RWPE2 (cell line): ENCODE measurements around the gene DBR1.

ENCODE experiments used
- ATAC-seq: fragments of 200-7000 bp; cut with Tn5 transposase; 3 replicates; pipeline ENCODE4 v1.9.1; 2021; ENCODE audit warnings: low read depth
- DNase-seq: peaks from one replicate; pipeline ENCODE4 v3.0.0-alpha.2; 2020; ENCODE audit warnings: low spot score
- H3K27ac ChIP-seq: fragments of 450-650 bp; 2 replicates; pipeline ENCODE4 v1.5.1; 2017; ENCODE audit warnings: mild to moderate bottlenecking; ENCODE audit not compliant: poor library complexity, severe bottlenecking
- H3K27me3 ChIP-seq: fragments of 250-450 bp; sonication (Bioruptor Pico); 2 replicates; pipeline ENCODE4 v1.5.1; 2021; ENCODE audit warnings: mild to moderate bottlenecking, moderate library complexity; ENCODE audit not compliant: insufficient read depth, poor library complexity, severe bottlenecking
- H3K36me3 ChIP-seq: fragments of 250-450 bp; sonication (Bioruptor Pico); 2 replicates; pipeline ENCODE4 v1.5.1; 2020; ENCODE audit warnings: low read depth, mild to moderate bottlenecking, moderate library complexity
- H3K4me1 ChIP-seq: fragments of 250-450 bp; sonication (Bioruptor Pico); 2 replicates; pipeline ENCODE4 v1.5.1; 2021; ENCODE audit warnings: mild to moderate bottlenecking, moderate library complexity; ENCODE audit not compliant: insufficient read depth, poor library complexity, severe bottlenecking
- H3K4me3 ChIP-seq: fragments of 250-450 bp; sonication (Bioruptor Pico); 2 replicates; pipeline ENCODE4 v1.5.1; 2021; ENCODE audit warnings: mild to moderate bottlenecking, moderate library complexity; ENCODE audit not compliant: severe bottlenecking
- H3K9me3 ChIP-seq: fragments of 250-450 bp; sonication (Bioruptor Pico); 2 replicates; pipeline ENCODE4 v1.5.1; 2021; ENCODE audit warnings: mild to moderate bottlenecking, moderate library complexity; ENCODE audit not compliant: severe bottlenecking
- TF ChIP-seq, protein P1 (sequence below): fragments of 450-650 bp; IDR thresholded peaks from one replicate; pipeline ENCODE4 v1.5.1; 2017; ENCODE audit warnings: mild to moderate bottlenecking, moderate library complexity; ENCODE audit not compliant: poor library complexity, severe bottlenecking

The DBR1 gene

GRCh38 chr3:138114988-138115971, 59.4 kb downstream of the DBR1 start, which contains the start of gene DZIP1L:
Gene DZIP1L (minus strand): TSS chr3:138115608. CDS start chr3:138103971, 11,637 bp downstream.
- Histone ChIP-seq H3K4me1 (peaks cover 15% of the 10 kb centered on the region), H3K36me3 (no peaks in the 10 kb centered on the region), H3K27me3 (no peaks in the 10 kb centered on the region), H3K9me3 (no peaks in the 10 kb centered on the region), H3K27ac (peak within 1 kb of the TSS; percentile 56), H3K4me3 (peak within 1 kb of the TSS; percentile 93)
- DNase-seq = no peak
- peak; percentile 80 for ATAC-seq
- TF ChIP-seq, protein P1, sequence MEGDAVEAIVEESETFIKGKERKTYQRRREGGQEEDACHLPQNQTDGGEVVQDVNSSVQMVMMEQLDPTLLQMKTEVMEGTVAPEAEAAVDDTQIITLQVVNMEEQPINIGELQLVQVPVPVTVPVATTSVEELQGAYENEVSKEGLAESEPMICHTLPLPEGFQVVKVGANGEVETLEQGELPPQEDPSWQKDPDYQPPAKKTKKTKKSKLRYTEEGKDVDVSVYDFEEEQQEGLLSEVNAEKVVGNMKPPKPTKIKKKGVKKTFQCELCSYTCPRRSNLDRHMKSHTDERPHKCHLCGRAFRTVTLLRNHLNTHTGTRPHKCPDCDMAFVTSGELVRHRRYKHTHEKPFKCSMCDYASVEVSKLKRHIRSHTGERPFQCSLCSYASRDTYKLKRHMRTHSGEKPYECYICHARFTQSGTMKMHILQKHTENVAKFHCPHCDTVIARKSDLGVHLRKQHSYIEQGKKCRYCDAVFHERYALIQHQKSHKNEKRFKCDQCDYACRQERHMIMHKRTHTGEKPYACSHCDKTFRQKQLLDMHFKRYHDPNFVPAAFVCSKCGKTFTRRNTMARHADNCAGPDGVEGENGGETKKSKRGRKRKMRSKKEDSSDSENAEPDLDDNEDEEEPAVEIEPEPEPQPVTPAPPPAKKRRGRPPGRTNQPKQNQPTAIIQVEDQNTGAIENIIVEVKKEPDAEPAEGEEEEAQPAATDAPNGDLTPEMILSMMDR = peak; percentile 74

- Histone ChIP-seq H3K36me3 (no peaks in the 10 kb centered on the region), H3K27me3 (no peaks in the 10 kb centered on the region), H3K4me1 (peaks cover 15% of the 10 kb centered on the region), H3K4me3 (peak overlapping the region; percentile 93), H3K27ac (peak overlapping the region; percentile 56), H3K9me3 (no peaks in the 10 kb centered on the region)
- peak; percentile 9; the same call in 2 of the 3 replicates for ATAC-seq
- no peak for DNase-seq
- TF ChIP-seq, protein P1 = no peak
Measured at GRCh38 chr3:138114431-138114918, 60.2 kb downstream of the DBR1 start.

DNA sequence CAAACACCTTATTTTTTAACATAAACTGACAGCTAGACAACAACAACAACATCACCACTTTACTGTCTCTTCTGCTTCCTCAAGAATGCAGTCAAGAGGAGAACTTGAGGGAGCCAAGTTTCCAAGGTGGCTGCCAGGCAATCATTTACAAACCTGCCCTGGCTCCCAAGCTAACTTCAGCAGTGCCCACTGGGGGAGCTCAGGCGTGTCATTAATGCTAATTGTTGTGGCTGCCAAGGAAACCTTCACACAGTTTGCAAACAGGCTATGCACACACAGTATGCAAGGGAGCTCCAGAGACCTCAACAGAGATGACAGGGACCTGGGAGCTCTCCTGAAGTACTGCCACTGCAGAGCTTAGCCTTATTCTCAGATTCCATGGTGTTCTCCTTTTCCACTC, 61.4 kb downstream of the DBR1 start:
- no peak overlapping the region for H3K4me3 ChIP-seq
- H3K36me3 ChIP-seq = no peaks in the 10 kb centered on the region
- DNase-seq (no peak), ATAC-seq (no peak)
- TF ChIP-seq, protein P1 = no peak
- no peaks in the 10 kb centered on the region for H3K27me3 ChIP-seq
- H3K27ac ChIP-seq = no peak overlapping the region
- H3K9me3 ChIP-seq = no peaks in the 10 kb centered on the region
- H3K4me1 ChIP-seq = peaks cover 15% of the 10 kb centered on the region

GRCh38 chr3:138112362-138112761, 62.4 kb downstream of the DBR1 start:
- H3K27ac ChIP-seq = no peak overlapping the region
- DNase-seq (no peak), ATAC-seq (no peak)
- H3K9me3 ChIP-seq = no peaks in the 10 kb centered on the region
- H3K4me1 ChIP-seq = peaks cover 15% of the 10 kb centered on the region
- no peaks in the 10 kb centered on the region for H3K27me3 ChIP-seq
- H3K36me3 ChIP-seq = no peaks in the 10 kb centered on the region
- TF ChIP-seq, protein P1 = no peak
- no peak overlapping the region for H3K4me3 ChIP-seq
